HG03045 (cell line): ENCODE data around the gene UBE2J2.

Source experiments
- ATAC-seq: cut with Tn5 transposase; IDR thresholded peaks from one replicate; pipeline ENCODE4 v1.9.1; 2021; ENCODE audit warnings: mild to moderate bottlenecking, moderate library complexity; ENCODE audit not compliant: unreplicated experiment

The UBE2J2 gene

GRCh38 chr1:1215881-1216605 is 57.6 kb downstream of the UBE2J2 start:
- no peak for ATAC-seq

DNA sequence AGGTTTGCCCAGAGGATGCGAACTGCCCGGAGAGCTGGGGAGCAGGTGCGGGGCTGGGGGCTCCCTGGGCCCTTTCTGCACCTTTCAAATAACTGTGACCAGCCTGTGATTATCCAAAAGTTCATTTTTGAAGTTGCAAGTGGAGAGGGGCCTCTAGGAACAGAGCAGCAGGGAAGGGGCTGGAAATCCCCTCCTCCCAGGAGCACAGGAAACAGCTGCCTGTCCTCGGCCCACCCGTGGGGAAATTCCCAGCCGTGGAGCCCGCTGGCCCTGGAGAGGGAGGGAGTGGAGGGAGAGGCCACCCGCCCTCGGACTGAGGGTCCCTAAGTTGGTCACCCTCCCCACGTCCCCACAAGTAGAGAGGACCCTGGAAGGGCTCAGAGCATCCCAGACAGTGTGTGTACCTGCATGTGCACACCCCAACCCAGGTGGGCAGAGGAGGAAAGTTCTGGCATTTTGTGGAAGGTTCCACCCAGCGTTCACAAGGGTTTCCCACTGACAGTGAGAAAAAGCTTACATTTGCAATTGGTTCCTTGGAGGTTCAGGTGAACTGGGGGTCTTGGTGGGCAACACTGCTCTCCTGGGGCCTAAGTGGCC is 58.5 kb downstream of the UBE2J2 start:
- no peak for ATAC-seq

GRCh38 chr1:1213345-1214265 is 60.0 kb downstream of the UBE2J2 start, which contains the start of gene TNFRSF4:
TSS of gene TNFRSF4 (minus strand) at chr1:1214153. CDS start at chr1:1214127, 26 bp downstream.
- no peak for ATAC-seq

DNA sequence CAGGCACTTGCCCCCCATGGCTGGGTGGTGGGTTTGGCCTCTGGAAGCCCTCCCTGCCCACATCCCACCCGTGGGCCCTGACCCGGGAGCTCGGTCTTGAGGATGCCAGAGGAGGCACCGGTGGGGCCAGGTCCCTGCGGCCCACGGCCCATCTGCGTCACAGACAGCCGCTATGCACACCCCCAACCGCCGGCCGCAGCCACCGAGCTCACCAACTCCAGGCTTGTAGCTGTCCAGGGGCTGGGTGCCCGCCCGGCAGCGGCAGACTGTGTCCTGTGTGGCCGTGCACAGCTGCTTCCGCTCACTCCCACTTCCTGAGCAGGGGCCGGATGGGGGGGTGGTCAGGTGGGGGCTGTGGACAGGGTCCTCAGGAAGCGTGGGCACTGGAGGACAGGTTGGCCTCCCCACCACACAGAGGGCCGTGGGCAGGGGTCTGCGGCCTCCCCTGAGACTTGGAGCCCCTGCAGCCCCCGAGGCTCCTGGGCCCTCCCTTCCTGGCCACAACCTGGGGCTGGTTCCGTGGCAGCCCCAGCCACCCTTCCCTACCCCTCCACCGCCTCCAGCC is 60.8 kb downstream of the UBE2J2 start:
- no peak for ATAC-seq

GRCh38 chr1:1211541-1212441 is 61.9 kb downstream of the UBE2J2 start:
- no peak for ATAC-seq

DNA sequence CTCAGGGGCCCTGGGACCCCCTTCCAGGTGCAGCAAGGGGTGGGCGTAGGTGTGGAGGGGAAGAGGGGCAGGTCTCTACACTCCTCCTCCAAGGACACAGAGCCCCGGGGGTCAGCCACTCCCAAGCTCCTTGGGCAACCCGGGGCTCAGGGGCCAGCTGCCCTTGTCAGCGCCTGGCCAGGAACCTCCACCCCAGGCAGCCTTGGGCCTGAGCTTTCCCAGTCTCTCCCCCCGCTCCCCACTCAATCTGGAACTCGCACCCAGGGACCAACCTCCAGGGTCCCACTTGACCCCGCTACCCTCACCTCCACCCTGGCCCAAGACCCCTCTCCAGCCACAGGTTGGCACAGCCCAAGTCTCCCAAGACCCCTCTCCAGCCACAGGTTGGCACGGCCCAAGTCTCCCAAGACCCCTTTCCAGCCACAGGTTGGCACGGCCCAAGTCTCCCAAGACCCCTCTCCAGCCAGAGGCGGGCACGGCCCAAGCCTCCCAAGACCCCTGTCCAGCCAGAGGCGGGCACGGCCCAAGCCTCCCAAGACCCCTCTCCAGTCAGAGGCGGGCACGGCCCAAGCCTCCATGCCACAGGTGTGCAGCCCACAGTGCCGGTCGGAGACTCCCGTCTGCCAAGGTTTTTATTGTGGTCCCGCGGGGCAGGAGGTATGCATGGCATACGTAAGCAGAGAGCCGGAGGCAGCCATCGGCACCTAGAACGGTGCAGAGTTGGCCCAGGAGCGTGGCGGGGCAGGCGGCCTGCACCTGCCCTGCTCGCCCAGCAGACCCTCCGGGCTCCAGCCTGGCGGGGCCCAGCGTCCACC is 62.7 kb downstream of the UBE2J2 start:
- no peak for ATAC-seq

- ATAC-seq: no peak
These were observed 64.8 kb downstream of the UBE2J2 start for GRCh38 chr1:1208713-1209433.

DNA sequence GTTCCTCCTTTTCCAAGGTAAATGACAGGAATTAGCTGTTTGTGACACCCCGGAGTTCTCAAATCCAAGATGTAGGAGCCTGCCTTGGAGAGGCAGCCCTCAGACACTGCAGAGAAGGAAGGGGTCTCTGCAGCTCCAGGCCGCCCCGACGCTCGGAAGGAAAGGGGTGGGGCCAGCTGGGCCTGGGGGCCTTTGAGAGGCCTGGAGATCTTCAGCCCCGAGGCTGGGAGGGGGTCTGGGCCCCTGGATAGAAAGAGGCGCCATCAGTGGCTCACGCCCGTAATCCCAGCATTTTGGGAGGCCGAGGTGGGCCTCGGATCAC is 66.1 kb downstream of the UBE2J2 start:
- no peak for ATAC-seq

- ATAC-seq: no peak
These were observed 66.6 kb downstream of the UBE2J2 start for GRCh38 chr1:1206966-1207531.

GRCh38 chr1:1206376-1206965 is 67.2 kb downstream of the UBE2J2 start, which contains the start of gene TNFRSF18:
TSS of gene TNFRSF18 (minus strand) at chr1:1206592. CDS start at chr1:1206571, 21 bp downstream.
- ATAC-seq: no peak

- ATAC-seq: no peak
These were observed 67.8 kb downstream of the UBE2J2 start for GRCh38 chr1:1205769-1206375.

GRCh38 chr1:1204998-1205768 is 68.5 kb downstream of the UBE2J2 start:
- no peak for ATAC-seq

- ATAC-seq: no peak
These were observed 69.2 kb downstream of the UBE2J2 start for GRCh38 chr1:1204425-1204920.
